Body of pancreas (tissue), 4 donors: ENCODE measurements around the gene KLHDC8B. TPM values are rescaled to one million over a fixed set of nuclear protein-coding genes. Genes with fewer than 3 reads are reported as not detected.

Source experiments
- ATAC-seq: fragments of 150-250 bp; one replicate; pipeline ENCODE4 v1.9.1; 2016
- DNase-seq, 4 donors: peaks; one replicate each; pipeline ENCODE4 v3.0.0-alpha.2; 2019
- H3K27ac ChIP-seq, 4 donors: fragments of 200-600 bp; sonication (generic); 1 replicate in 3 of 4; 2 replicates in 1 of 4; pipeline versions ENCODE4 v1.5.1 to v1.6.1; 2016 to 2019; ENCODE audit warnings: mild to moderate bottlenecking in 1 of 4, mixed read lengths in 1 of 4, moderate library complexity in 1 of 4
- H3K27me3 ChIP-seq, 2 donors: fragments of 200-600 bp; sonication (generic); one replicate each; pipeline ENCODE4 v1.6.0; 2016; ENCODE audit warnings: mild to moderate bottlenecking in 1 of 2
- H3K36me3 ChIP-seq, 2 donors: fragments of 200-600 bp; sonication (generic); replicated peaks in 1 of 2; 2 replicates each; pipeline ENCODE4 v1.5.1; 2016; ENCODE audit warnings: low read depth in 2 of 2; ENCODE audit not compliant: insufficient read depth in 1 of 2
- H3K4me1 ChIP-seq: fragments of 200-600 bp; sonication (generic); one replicate; pipeline ENCODE4 v1.6.0; 2016
- H3K4me3 ChIP-seq, 2 donors: fragments of 200-600 bp; sonication (generic); 1 replicate in 1 of 2; 2 replicates in 1 of 2; pipeline ENCODE4 v1.5.1; 2016 to 2019
- H3K9me3 ChIP-seq, 3 donors: fragments of 200-600 bp; sonication (generic); 1 replicate in 2 of 3; 2 replicates in 1 of 3; pipeline ENCODE4 v1.5.1; 2016
- CTCF ChIP-seq, 7 experiments: fragments of 450-650 bp in 4 of 7; fragments of 200-600 bp in 3 of 7; sonication (generic) in 3 of 7; IDR thresholded peaks; one replicate each; pipeline ENCODE4 v1.5.1; 2016 to 2019; ENCODE audit warnings: antibody characterized with exemption in 7 of 7
- POLR2A ChIP-seq, 3 donors: fragments of 450-650 bp; IDR thresholded peaks; one replicate each; pipeline ENCODE4 v1.6.1; 2016; ENCODE audit warnings: antibody characterized with exemption in 3 of 3, mild to moderate bottlenecking in 2 of 3
- WGBS, 2 donors: methylation state at CpG; one replicate each; pipeline ENCODE4 v1.1.5; 2017; 5-methylcytosine and 5-hydroxymethylcytosine counted together
- intact Hi-C: fragments of 100-400 bp; cut with DNase I; formaldehyde crosslinking; loops from one replicate; pipeline ENCODE4 v1.15.1; 2023
- total RNA-seq, 2 donors: library from RNA; depleted of rRNA; stranded (reverse); fragments of >200 nt; gene quantifications; one replicate each; pipeline ENCODE4 v1.1.0, GENCODE V29; 2016

Gene KLHDC8B
- total RNA-seq: 10 to 100 TPM; 19.5 to 22.1 TPM

- TF ChIP-seq POLR2A (IDR thresholded peaks at IDR 0.05) (peak; percentile 26 to 52 (median 46)), CTCF (IDR thresholded peaks at IDR 0.05) (peak; percentile 76 to 89 (median 79))
- WGBS, 2 donors: 0% methylated on average over 17 to 57 of the region's 57 CpGs
- ATAC-seq: peak; percentile 90
- DNase-seq: peak; percentile 83 to 86 (median 84)
- Histone ChIP-seq H3K27me3 (no peaks in the 10 kb centered on the region), H3K4me1 (peaks cover 43% of the 10 kb centered on the region), H3K9me3 (no peaks in the 10 kb centered on the region), H3K27ac (peak within 1 kb of the TSS; percentile 39 to 81 (median 59)), H3K4me3 (peak within 1 kb of the TSS; percentile 51 to 69), H3K36me3 (no peaks in the 10 kb centered on the region)
- intact Hi-C loops: loop anchor here (10.0 kb wide), 1 partner anchor 104 kb away; the partner anchor contains the start of gene C3orf62
Observed at GRCh38 chr3:49171119-49171774, at the start of gene KLHDC8B. Gene KLHDC8B, plus strand, starts transcription at chr3:49171598. Its CDS starts 1,172 bp downstream, at chr3:49172770.

DNA sequence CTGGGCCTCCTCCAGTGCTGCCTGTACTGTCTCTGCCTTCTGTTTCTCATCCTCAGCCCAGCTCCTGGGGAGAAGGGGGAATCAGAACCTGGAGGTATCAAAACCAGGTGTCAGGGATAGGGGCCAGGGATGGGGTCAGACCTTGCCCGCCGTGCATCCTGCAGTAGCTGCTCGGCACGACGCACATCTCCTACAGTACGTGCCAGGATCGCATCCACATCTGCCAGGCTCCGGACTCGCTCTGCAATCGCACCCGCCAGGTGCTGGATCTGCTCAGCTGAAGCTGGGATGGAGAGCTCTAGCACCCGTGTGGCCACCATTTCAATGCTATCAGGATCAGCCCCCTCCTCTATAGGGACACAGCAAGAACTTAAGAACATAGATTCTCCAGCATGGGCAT, 49.4 kb upstream of the KLHDC8B start:
- Histone ChIP-seq H3K36me3 (peaks cover 4 to 16% of the 10 kb centered on the region in 2 donors), H3K4me3 (no peak overlapping the region), H3K27me3 (no peaks in the 10 kb centered on the region), H3K9me3 (no peaks in the 10 kb centered on the region), H3K4me1 (peaks cover 20% of the 10 kb centered on the region), H3K27ac (no peak overlapping the region)
- TF ChIP-seq POLR2A (IDR thresholded peaks at IDR 0.05): no peak
- 93 to 96% methylated on average over 12 of the region's 12 CpGs for WGBS, 2 donors
- intact Hi-C loops: no loop called here
- DNase-seq (no peak), ATAC-seq (no peak)

DNA sequence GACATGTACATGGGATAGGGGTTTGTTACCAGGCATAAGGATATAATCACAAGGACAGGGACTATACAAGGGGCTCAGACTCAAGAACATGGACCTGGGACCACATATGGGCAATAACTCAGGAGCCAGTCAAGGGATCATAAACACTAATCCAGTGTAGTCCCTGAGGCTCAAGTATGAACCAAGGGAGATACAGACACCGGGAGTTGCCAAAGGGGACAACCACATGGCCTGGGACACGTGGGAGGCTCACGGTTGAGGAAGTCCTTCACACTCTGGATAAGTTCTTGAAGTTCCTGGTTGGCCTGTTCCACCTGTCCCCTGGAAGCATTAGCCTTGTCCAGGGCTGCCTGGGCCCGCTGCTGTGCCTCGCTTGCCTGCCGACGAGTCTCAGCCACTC, 48.9 kb upstream of the KLHDC8B start:
- Histone ChIP-seq H3K27ac (no peak overlapping the region), H3K36me3 (peaks cover 0 to 12% of the 10 kb centered on the region in 2 donors), H3K27me3 (no peaks in the 10 kb centered on the region), H3K4me1 (peaks cover 20% of the 10 kb centered on the region), H3K9me3 (no peaks in the 10 kb centered on the region), H3K4me3 (no peak overlapping the region)
- intact Hi-C loops: no loop called here
- ATAC-seq (no peak), DNase-seq (no peak)
- 79 to 89% methylated on average over 3 to 5 of the region's 7 CpGs for WGBS, 2 donors
- TF ChIP-seq POLR2A (IDR thresholded peaks at IDR 0.05) (no peak), CTCF (IDR thresholded peaks at IDR 0.05) (no peak)

- DNase-seq: no peak
- ATAC-seq: no peak
- peaks cover 0 to 11% of the 10 kb centered on the region in 2 donors for H3K36me3 ChIP-seq
- WGBS, 2 donors: 83 to 100% methylated on average over 4 to 13 of the region's 17 CpGs
- H3K4me1 ChIP-seq: peaks cover 20% of the 10 kb centered on the region
- TF ChIP-seq CTCF (IDR thresholded peaks at IDR 0.05) (no peak), POLR2A (IDR thresholded peaks at IDR 0.05) (no peak)
- no peak overlapping the region for H3K27ac ChIP-seq
- intact Hi-C loops: no loop called here
- H3K9me3 ChIP-seq: no peaks in the 10 kb centered on the region
- no peaks in the 10 kb centered on the region for H3K27me3 ChIP-seq
- H3K4me3 ChIP-seq: no peak overlapping the region
Observed at GRCh38 chr3:49122886-49123545, 48.4 kb upstream of the KLHDC8B start.

DNA sequence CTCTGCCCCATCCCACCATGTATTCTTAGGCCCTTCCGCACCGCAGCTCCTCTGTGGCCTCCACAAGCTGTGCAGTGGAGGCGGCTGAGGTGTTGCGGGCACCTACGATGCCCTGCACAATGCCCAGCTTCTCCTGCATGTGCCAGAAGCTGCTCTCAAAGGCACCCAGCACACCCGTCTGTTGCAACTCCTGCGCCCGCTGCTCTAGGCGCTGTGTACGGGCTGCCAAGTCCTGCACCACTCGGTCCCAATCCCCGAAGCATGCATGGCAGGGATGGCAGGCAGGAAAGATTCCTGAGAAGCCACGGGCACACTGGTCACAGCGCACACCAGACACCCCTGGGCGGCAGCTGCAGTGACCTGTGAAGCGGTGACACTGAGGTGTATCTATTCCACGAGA, 47.7 kb upstream of the KLHDC8B start:
- WGBS, 2 donors: 93 to 97% methylated on average over 13 to 16 of the region's 17 CpGs
- peaks cover 0 to 14% of the 10 kb centered on the region in 2 donors for H3K36me3 ChIP-seq

More for the DNA sequence above, 47.7 kb upstream of the KLHDC8B start:
- peaks cover 20% of the 10 kb centered on the region for H3K4me1 ChIP-seq
- intact Hi-C loops: no loop called here
- DNase-seq (no peak), ATAC-seq (no peak)
- TF ChIP-seq CTCF (IDR thresholded peaks at IDR 0.05): no peak
- no peak for TF ChIP-seq POLR2A (IDR thresholded peaks at IDR 0.05)
- H3K27me3 ChIP-seq: no peaks in the 10 kb centered on the region
- no peaks in the 10 kb centered on the region for H3K9me3 ChIP-seq
- H3K4me3 ChIP-seq: no peak overlapping the region
- no peak overlapping the region for H3K27ac ChIP-seq
